ENCODE measurements around the gene RIPK4. TPM values are rescaled to one million over a fixed set of nuclear protein-coding genes. Genes with fewer than 3 reads are reported as not detected.

RIPK4 gene
- total and polyA plus RNA-seq, 4 donors, result 4.7 to 22.6 (median 8.5) TPM

- Histone ChIP-seq H3K27me3 (ENCODE audit: control insufficient read depth in 4 of 4, insufficient read depth in 4 of 4, low read length in 3 of 4) (peaks cover 0 to 3% (median 0%) of the 10 kb centered on the region in 4 donors), H3K27ac (ENCODE audit: low read depth in 1 of 2, low read length in 2 of 2) (no peak overlapping the region), H3K4me1 (ENCODE audit: control insufficient read depth in 4 of 4, insufficient read depth in 4 of 4, low read length in 3 of 4) (no peaks in the 10 kb centered on the region), H3K9ac (ENCODE audit: low read depth in 1 of 2, low read length in 2 of 2) (no peak overlapping the region), H3K4me3 (ENCODE audit: low read depth in 1 of 3, low read length in 3 of 3) (no peak overlapping the region), H3K36me3 (ENCODE audit: control insufficient read depth in 4 of 4, insufficient read depth in 3 of 4, low read depth in 1 of 4, low read length in 3 of 4) (peaks cover 0 to 7% (median 2%) of the 10 kb centered on the region in 4 donors), H3K9me3 (ENCODE audit: control insufficient read depth in 4 of 4, low read length in 3 of 4) (peaks cover 0 to 10% (median 3%) of the 10 kb centered on the region in 4 donors)
- 96% methylated on average over 14 of the region's 14 CpGs for WGBS
- DNase-seq (ENCODE audit: low spot score), result no peak
- TF ChIP-seq FOXA1 (IDR thresholded peaks at IDR 0.05) (no peak), FOXA2 (IDR thresholded peaks at IDR 0.05) (no peak), YY1 (IDR thresholded peaks at IDR 0.05) (no peak), ZBTB33 (IDR thresholded peaks at IDR 0.05) (no peak), MAX (IDR thresholded peaks at IDR 0.05) (no peak), HNF4G (IDR thresholded peaks at IDR 0.05) (no peak), ATF3 (IDR thresholded peaks at IDR 0.05) (no peak), REST (IDR thresholded peaks at IDR 0.05) (no peak), HNF4A (conservative IDR thresholded peaks at IDR 0.05) (no peak), JUND (IDR thresholded peaks at IDR 0.05) (no peak), RAD21 (IDR thresholded peaks at IDR 0.05) (no peak), CTCF (IDR thresholded peaks at IDR 0.05; ENCODE audit: low read depth, low read length, missing input control) (no peak), RXRA (IDR thresholded peaks at IDR 0.05) (no peak), TAF1 (conservative IDR thresholded peaks at IDR 0.05) (no peak), SP1 (IDR thresholded peaks at IDR 0.05) (no peak)
These were observed 29.7 kb upstream of the RIPK4 start for GRCh38 chr21:41796476-41797080.

- WGBS, result 66% methylated on average over 3 of the region's 3 CpGs
- DNase-seq (ENCODE audit: low spot score), result no peak
These were observed 28.9 kb upstream of the RIPK4 start for GRCh38 chr21:41795726-41796125.

More at GRCh38 chr21:41795726-41796125, 28.9 kb upstream of the RIPK4 start:
- Histone ChIP-seq H3K9me3 (ENCODE audit: control insufficient read depth in 4 of 4, low read length in 3 of 4) (peaks cover 0 to 10% (median 3%) of the 10 kb centered on the region in 4 donors), H3K27ac (ENCODE audit: low read depth in 1 of 2, low read length in 2 of 2) (no peak overlapping the region), H3K4me3 (ENCODE audit: low read depth in 1 of 3, low read length in 3 of 3) (no peak overlapping the region), H3K4me1 (ENCODE audit: control insufficient read depth in 4 of 4, insufficient read depth in 4 of 4, low read length in 3 of 4) (no peaks in the 10 kb centered on the region), H3K27me3 (ENCODE audit: control insufficient read depth in 4 of 4, insufficient read depth in 4 of 4, low read length in 3 of 4) (peaks cover 0 to 3% (median 0%) of the 10 kb centered on the region in 4 donors), H3K9ac (ENCODE audit: low read depth in 1 of 2, low read length in 2 of 2) (no peak overlapping the region), H3K36me3 (ENCODE audit: control insufficient read depth in 4 of 4, insufficient read depth in 3 of 4, low read depth in 1 of 4, low read length in 3 of 4) (peaks cover 0 to 4% (median 2%) of the 10 kb centered on the region in 4 donors)
- TF ChIP-seq HNF4G (IDR thresholded peaks at IDR 0.05) (no peak), JUND (IDR thresholded peaks at IDR 0.05) (no peak), SP1 (IDR thresholded peaks at IDR 0.05) (no peak), REST (IDR thresholded peaks at IDR 0.05) (no peak), FOXA1 (IDR thresholded peaks at IDR 0.05) (no peak), YY1 (IDR thresholded peaks at IDR 0.05) (no peak), ATF3 (IDR thresholded peaks at IDR 0.05) (no peak), RAD21 (IDR thresholded peaks at IDR 0.05) (no peak), EGR1 (IDR thresholded peaks at IDR 0.05; ENCODE audit: low read depth in 2 of 2) (no peak), CTCF (IDR thresholded peaks at IDR 0.05; ENCODE audit: low read depth, low read length, missing input control) (no peak)
